SU-DHL-6 (cell line): ENCODE data around the gene ZNRF1.

Source experiments
- H2AFZ ChIP-seq: fragments of 200-600 bp; sonication (generic); 2 replicates; pipeline ENCODE4 v1.6.1; 2014; ENCODE audit warnings: low read depth, mild to moderate bottlenecking, moderate library complexity, mixed read lengths, antibody characterized with exemption, low read length; ENCODE audit not compliant: severe bottlenecking
- H3F3A ChIP-seq: fragments of 200-600 bp; shearing (Covaris generic); 2 replicates; pipeline ENCODE4 v1.6.0; 2016; ENCODE audit warnings: antibody characterized with exemption, mild to moderate bottlenecking; ENCODE audit not compliant: insufficient read depth
- H3K27ac ChIP-seq: fragments of 200-600 bp; sonication (generic); 2 replicates; pipeline ENCODE4 v1.5.1; 2016; ENCODE audit warnings: low read depth, mild to moderate bottlenecking, low read length, moderate library complexity, mixed read lengths
- H3K27me3 ChIP-seq: fragments of 200-600 bp; sonication (generic), shearing (Covaris generic); 2 replicates; pipeline ENCODE4 v1.6.0; 2014; ENCODE audit warnings: mild to moderate bottlenecking, low read length
- H3K36me3 ChIP-seq: fragments of 200-600 bp; sonication (generic); 2 replicates; pipeline ENCODE4 v1.6.1; 2014; ENCODE audit warnings: mild to moderate bottlenecking, low read length, mixed read lengths
- H3K4me2 ChIP-seq: fragments of 300-600, 200-600 bp; shearing (Covaris generic), sonication (generic); 2 replicates; pipeline ENCODE4 v1.6.0; 2014; ENCODE audit warnings: low read length, low read depth, mild to moderate bottlenecking; ENCODE audit not compliant: poor library complexity, severe bottlenecking
- H3K4me3 ChIP-seq: fragments of 200-600 bp; sonication (generic); 2 replicates; pipeline ENCODE4 v1.5.1; 2014; ENCODE audit warnings: antibody characterized with exemption, low read length, mild to moderate bottlenecking, mixed read lengths; ENCODE audit not compliant: insufficient read depth, poor library complexity, severe bottlenecking
- H3K79me2 ChIP-seq: fragments of 200-600 bp; sonication (generic); 2 replicates; pipeline ENCODE4 v1.6.1; 2014; ENCODE audit warnings: mild to moderate bottlenecking, low read length, moderate library complexity; ENCODE audit not compliant: insufficient read depth
- H3K9ac ChIP-seq: fragments of 200-600 bp; sonication (generic); 2 replicates; pipeline ENCODE4 v1.7.0; 2014; ENCODE audit warnings: mild to moderate bottlenecking, low read length
- H3K9me2 ChIP-seq: fragments of 200-600 bp; sonication (generic); replicated peaks from 2 replicates; pipeline ENCODE4 v1.6.1; 2014; ENCODE audit warnings: low read length; ENCODE audit not compliant: insufficient read depth
- H3K9me3 ChIP-seq: fragments of 200-600 bp; sonication (generic); 2 replicates; pipeline ENCODE4 v1.6.1; 2014; ENCODE audit warnings: low read length, mixed read lengths; ENCODE audit not compliant: insufficient read depth
- H4K20me1 ChIP-seq: fragments of 200-600 bp; sonication (generic); 2 replicates; pipeline ENCODE4 v1.6.1; 2014; ENCODE audit warnings: low read depth, mild to moderate bottlenecking, antibody characterized with exemption, low read length, moderate library complexity, mixed read lengths
- CTCF ChIP-seq: fragments of 200-600 bp; sonication (generic); IDR thresholded peaks from one replicate; pipeline ENCODE4 v1.5.1; 2017; ENCODE audit warnings: antibody characterized with exemption, mild to moderate bottlenecking, low read length, moderate library complexity; ENCODE audit not compliant: insufficient read depth, poor library complexity, severe bottlenecking
- EZH2phosphoT487 ChIP-seq: fragments of 200-600 bp; sonication (generic), shearing (Covaris generic); conservative IDR thresholded peaks from 2 replicates; pipeline ENCODE4 v1.6.1; 2018; ENCODE audit warnings: mild to moderate bottlenecking, antibody characterized with exemption, low read length, moderate library complexity, mixed read lengths

Gene ZNRF1

GRCh38 chr16:75053791-75054555, 55.1 kb downstream of the ZNRF1 start:
- Histone ChIP-seq H3K9ac (no peak overlapping the region), H3K36me3 (no peaks in the 10 kb centered on the region), H3F3A (no peaks in the 10 kb centered on the region), H3K4me3 (no peak overlapping the region), H3K4me2 (no peak overlapping the region), H3K9me3 (no peaks in the 10 kb centered on the region), H2AFZ (no peak overlapping the region), H4K20me1 (no peaks in the 10 kb centered on the region), H3K79me2 (no peaks in the 10 kb centered on the region), H3K9me2 (no peaks in the 10 kb centered on the region), H3K27ac (no peak overlapping the region), H3K27me3 (no peaks in the 10 kb centered on the region)
- TF ChIP-seq EZH2phosphoT487 (no peak), CTCF (no peak)

GRCh38 chr16:75054556-75054947, 55.7 kb downstream of the ZNRF1 start:
- Histone ChIP-seq H3K9me3 (no peaks in the 10 kb centered on the region), H3K9me2 (no peaks in the 10 kb centered on the region), H3K27ac (no peak overlapping the region), H4K20me1 (no peaks in the 10 kb centered on the region), H3K9ac (no peak overlapping the region), H2AFZ (no peak overlapping the region), H3K36me3 (no peaks in the 10 kb centered on the region), H3K4me3 (no peak overlapping the region), H3K79me2 (no peaks in the 10 kb centered on the region), H3K27me3 (no peaks in the 10 kb centered on the region), H3K4me2 (no peak overlapping the region), H3F3A (no peaks in the 10 kb centered on the region)
- TF ChIP-seq EZH2phosphoT487, result no peak
- TF ChIP-seq CTCF, result no peak

- Histone ChIP-seq H2AFZ (no peak overlapping the region), H4K20me1 (no peaks in the 10 kb centered on the region), H3K27me3 (no peaks in the 10 kb centered on the region), H3K9me3 (no peaks in the 10 kb centered on the region), H3K4me2 (no peak overlapping the region), H3K79me2 (no peaks in the 10 kb centered on the region), H3K9ac (no peak overlapping the region), H3K27ac (no peak overlapping the region), H3F3A (no peaks in the 10 kb centered on the region), H3K4me3 (no peak overlapping the region), H3K36me3 (no peaks in the 10 kb centered on the region), H3K9me2 (no peaks in the 10 kb centered on the region)
- TF ChIP-seq EZH2phosphoT487 (no peak), CTCF (no peak)
Measured at GRCh38 chr16:75058806-75059205, 60.0 kb downstream of the ZNRF1 start.
